WERI-Rb-1 (cell line): Measurements from ENCODE around the gene MAP4K4.

ENCODE experiments used
- DNase-seq: peaks from one replicate; pipeline ENCODE4 v3.0.0-alpha.2; 2020
- H3K27ac ChIP-seq: fragments of 250-450 bp; sonication (Bioruptor Pico); 2 replicates; pipeline ENCODE4 v1.5.1; 2020; ENCODE audit warnings: mild to moderate bottlenecking, moderate library complexity
- H3K27me3 ChIP-seq: fragments of 250-450 bp; sonication (Bioruptor Pico); 2 replicates; pipeline ENCODE4 v1.5.1; 2021; ENCODE audit warnings: mild to moderate bottlenecking, low read depth, moderate library complexity; ENCODE audit not compliant: insufficient read depth, severe bottlenecking
- H3K36me3 ChIP-seq: fragments of 250-450 bp; sonication (Bioruptor Pico); 2 replicates; pipeline ENCODE4 v1.5.1; 2020; ENCODE audit warnings: mild to moderate bottlenecking, moderate library complexity
- H3K4me3 ChIP-seq: 2 replicates; pipeline ENCODE4 v1.5.1; 2011; ENCODE audit warnings: low read depth, mild to moderate bottlenecking, control low read depth, low read length
- H3K9me3 ChIP-seq: fragments of 250-450 bp; sonication (Bioruptor Pico); 2 replicates; pipeline ENCODE4 v1.5.1; 2021; ENCODE audit warnings: mild to moderate bottlenecking, moderate library complexity; ENCODE audit not compliant: severe bottlenecking
- CTCF ChIP-seq: IDR thresholded peaks from 2 replicates; pipeline ENCODE4 v1.5.1; 2011; ENCODE audit warnings: low read depth, mild to moderate bottlenecking, control low read depth, inconsistent platforms, low read length

Gene MAP4K4

GRCh38 chr2:101827246-101827645 is 129.7 kb downstream of the MAP4K4 start:
- Histone ChIP-seq H3K9me3 (no peaks in the 10 kb centered on the region), H3K27me3 (no peaks in the 10 kb centered on the region), H3K27ac (no peak overlapping the region), H3K36me3 (peaks cover 67% of the 10 kb centered on the region), H3K4me3 (no peak overlapping the region)
- no peak for DNase-seq
- TF ChIP-seq CTCF = no peak

- no peak for DNase-seq
- no peaks in the 10 kb centered on the region for H3K9me3 ChIP-seq
- H3K27me3 ChIP-seq = no peaks in the 10 kb centered on the region
- TF ChIP-seq CTCF = no peak
- H3K27ac ChIP-seq = no peak overlapping the region
- H3K4me3 ChIP-seq = no peak overlapping the region
- H3K36me3 ChIP-seq = peaks cover 75% of the 10 kb centered on the region
Observed at GRCh38 chr2:101828257-101828656, 130.8 kb downstream of the MAP4K4 start.

DNA sequence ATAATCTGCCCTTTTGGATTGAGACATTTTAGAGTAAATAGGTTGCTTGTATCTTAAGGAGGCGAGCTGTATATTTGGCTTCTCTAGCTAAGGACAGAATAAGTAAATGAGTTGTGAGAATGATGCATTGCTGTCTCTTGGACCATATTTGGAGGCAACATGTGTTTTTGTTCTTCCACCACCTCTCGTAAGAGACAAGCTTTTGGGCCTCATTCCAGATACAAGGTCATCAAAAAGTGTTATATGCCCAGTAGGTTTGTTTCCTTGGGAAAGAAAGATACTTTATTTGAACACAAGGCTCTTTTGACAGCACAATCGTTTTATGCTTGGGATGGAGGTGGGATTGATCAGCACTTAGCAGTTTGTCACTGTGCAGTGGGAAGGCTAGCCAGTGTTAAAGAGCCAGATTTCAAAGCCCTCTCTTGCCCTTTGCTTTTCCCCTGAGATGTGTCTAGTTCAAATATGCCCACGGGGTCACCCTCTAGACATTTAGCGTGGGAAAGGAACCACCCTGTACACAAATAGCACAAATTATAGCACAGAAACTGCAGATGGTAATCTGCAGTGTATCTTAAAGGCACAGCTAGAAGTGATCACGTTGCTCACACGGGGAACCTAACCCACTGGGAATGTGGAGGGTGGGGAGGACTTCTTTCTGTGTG is 131.3 kb downstream of the MAP4K4 start:
- no peak overlapping the region for H3K27ac ChIP-seq
- no peaks in the 10 kb centered on the region for H3K27me3 ChIP-seq
- no peak for TF ChIP-seq CTCF
- H3K9me3 ChIP-seq = no peaks in the 10 kb centered on the region
- no peak overlapping the region for H3K4me3 ChIP-seq
- peaks cover 76% of the 10 kb centered on the region for H3K36me3 ChIP-seq
- no peak for DNase-seq

DNA sequence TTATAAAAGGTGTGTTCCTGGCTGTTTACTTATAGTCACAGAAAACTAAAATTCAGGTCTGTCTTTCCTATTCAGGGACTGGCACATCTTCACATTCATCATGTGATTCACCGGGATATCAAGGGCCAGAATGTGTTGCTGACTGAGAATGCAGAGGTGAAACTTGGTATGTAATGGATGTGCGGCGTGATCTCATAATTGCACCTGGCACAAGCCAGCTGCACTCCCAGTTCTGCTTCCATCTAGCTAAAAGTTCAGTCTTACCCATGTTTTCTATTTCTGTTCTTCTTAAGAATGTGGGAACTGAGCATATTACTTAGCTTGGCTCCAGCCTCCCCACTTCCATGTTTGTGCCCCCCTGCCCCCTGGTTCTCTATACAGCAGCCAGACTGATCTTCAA is 131.9 kb downstream of the MAP4K4 start:
- no peak overlapping the region for H3K27ac ChIP-seq

DNA sequence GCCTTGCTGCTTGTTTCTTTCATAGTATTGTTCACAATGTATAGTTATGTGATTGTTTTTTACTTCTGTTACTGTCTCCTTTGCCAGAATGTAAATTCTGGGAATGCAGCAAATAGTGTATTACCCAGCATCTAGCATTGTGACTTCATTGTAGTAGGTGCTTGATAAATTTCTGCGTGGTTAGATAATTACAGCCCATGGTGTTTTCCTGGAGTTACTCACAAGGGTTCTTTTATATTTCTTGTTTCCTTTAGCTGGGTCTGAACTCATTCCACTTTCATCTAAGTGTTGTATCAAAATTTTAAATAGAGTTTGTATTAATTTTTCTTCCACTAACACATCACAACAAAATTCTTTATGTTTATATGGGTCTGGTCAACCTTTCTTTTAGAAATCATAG is 132.6 kb downstream of the MAP4K4 start:
- H3K9me3 ChIP-seq = no peaks in the 10 kb centered on the region
- no peaks in the 10 kb centered on the region for H3K27me3 ChIP-seq
- H3K27ac ChIP-seq = no peak overlapping the region
- no peak for DNase-seq
- peaks cover 82% of the 10 kb centered on the region for H3K36me3 ChIP-seq
- no peak overlapping the region for H3K4me3 ChIP-seq
- TF ChIP-seq CTCF = no peak

More for the DNA sequence above, 131.9 kb downstream of the MAP4K4 start:
- H3K9me3 ChIP-seq = no peaks in the 10 kb centered on the region
- no peak for TF ChIP-seq CTCF
- no peak overlapping the region for H3K4me3 ChIP-seq
- no peaks in the 10 kb centered on the region for H3K27me3 ChIP-seq
- peaks cover 79% of the 10 kb centered on the region for H3K36me3 ChIP-seq
- DNase-seq = no peak

GRCh38 chr2:101830555-101830954 is 133.0 kb downstream of the MAP4K4 start:
- H3K36me3 ChIP-seq = peaks cover 82% of the 10 kb centered on the region
- no peak for TF ChIP-seq CTCF
- no peak for DNase-seq
- H3K27me3 ChIP-seq = no peaks in the 10 kb centered on the region
- H3K27ac ChIP-seq = no peak overlapping the region
- H3K4me3 ChIP-seq = no peak overlapping the region
- H3K9me3 ChIP-seq = no peaks in the 10 kb centered on the region
